ENCODE results near the gene HARBI1. TPM values are rescaled to one million over a fixed set of nuclear protein-coding genes. Genes with fewer than 3 reads are reported as not detected.

HARBI1 gene
- total and polyA plus RNA-seq, 8 donors: 1.0 to 4.0 (median 2.3) TPM; not detected in 3

DNA sequence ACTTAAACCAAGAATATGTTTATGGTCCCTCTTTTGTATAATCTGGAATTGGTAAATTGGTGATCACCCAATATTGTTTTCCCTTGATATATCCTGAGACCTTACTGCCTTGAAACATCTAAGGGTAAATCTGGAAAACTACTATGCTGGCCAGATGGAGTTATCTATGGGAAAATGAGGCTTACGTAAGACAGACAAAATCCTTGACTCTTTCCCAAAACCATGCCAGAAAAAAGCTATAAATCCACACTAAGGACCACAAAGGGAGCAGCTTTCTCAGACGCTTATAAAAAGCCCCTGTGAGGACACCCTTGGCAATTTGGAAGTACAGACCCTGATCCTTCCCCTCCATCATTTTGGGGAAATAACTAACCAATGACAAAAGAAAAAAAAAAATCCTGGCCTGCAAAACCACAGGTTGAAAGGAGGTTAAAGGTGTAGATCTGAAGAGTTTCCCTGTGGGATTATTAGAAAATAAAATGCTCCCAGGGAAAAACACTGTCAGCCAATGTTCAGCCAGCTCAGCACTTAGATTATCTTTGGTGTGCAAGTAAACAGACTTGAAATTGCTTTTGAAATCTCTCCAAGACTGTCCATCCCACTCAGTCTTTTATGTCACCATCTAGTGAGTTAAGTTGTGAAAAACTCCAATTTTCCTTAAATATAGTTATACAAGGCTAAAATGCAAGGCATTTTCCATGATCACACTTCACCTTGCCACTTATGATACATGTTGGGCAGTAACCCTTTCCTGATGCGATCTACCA is 16.6 kb downstream of the HARBI1 start:
- H3K27me3 ChIP-seq: no peaks in the 10 kb centered on the region
- no peaks in the 10 kb centered on the region for H3K9me3 ChIP-seq
- no peak for TF ChIP-seq POLR2AphosphoS5 (IDR thresholded peaks at IDR 0.05)
- TF ChIP-seq CTCF (IDR thresholded peaks at IDR 0.05): no peak
- TF ChIP-seq POLR2A (IDR thresholded peaks at IDR 0.05): no peak
- no peak for TF ChIP-seq EP300 (IDR thresholded peaks at IDR 0.05)
- no peaks in the 10 kb centered on the region for H3K4me1 ChIP-seq
- no peak overlapping the region for H3K4me3 ChIP-seq
- peak overlapping the region in 2 of 5 donors; percentile 31 to 73 for H3K27ac ChIP-seq
- intact Hi-C loops (cut with DNase I; ENCODE audit: low total_unique reads): no loop called here
- peaks cover 0 to 22% (median 13%) of the 10 kb centered on the region in 4 donors for H3K36me3 ChIP-seq
- no peak for DNase-seq
- WGBS, 5 donors: 79 to 91% (median 87%) methylated on average over 3 of the region's 3 CpGs

- Histone ChIP-seq H3K36me3 (peaks cover 0 to 22% (median 13%) of the 10 kb centered on the region in 4 donors), H3K4me1 (peaks cover 0 to 3% (median 2%) of the 10 kb centered on the region in 4 donors), H3K4me3 (no peak overlapping the region), H3K27ac (peak overlapping the region in 2 of 5 donors; percentile 31 to 73), H3K27me3 (no peaks in the 10 kb centered on the region), H3K9me3 (no peaks in the 10 kb centered on the region)
- intact Hi-C loops (cut with DNase I; ENCODE audit: low total_unique reads): no loop called here
- DNase-seq: no peak
- TF ChIP-seq POLR2A (IDR thresholded peaks at IDR 0.05) (no peak), POLR2AphosphoS5 (IDR thresholded peaks at IDR 0.05) (no peak), CTCF (IDR thresholded peaks at IDR 0.05) (no peak), EP300 (IDR thresholded peaks at IDR 0.05) (no peak)
- 83 to 90% (median 88%) methylated on average over 8 of the region's 8 CpGs for WGBS, 5 donors
Observed at GRCh38 chr11:46599340-46600193, 17.5 kb downstream of the HARBI1 start.

DNA sequence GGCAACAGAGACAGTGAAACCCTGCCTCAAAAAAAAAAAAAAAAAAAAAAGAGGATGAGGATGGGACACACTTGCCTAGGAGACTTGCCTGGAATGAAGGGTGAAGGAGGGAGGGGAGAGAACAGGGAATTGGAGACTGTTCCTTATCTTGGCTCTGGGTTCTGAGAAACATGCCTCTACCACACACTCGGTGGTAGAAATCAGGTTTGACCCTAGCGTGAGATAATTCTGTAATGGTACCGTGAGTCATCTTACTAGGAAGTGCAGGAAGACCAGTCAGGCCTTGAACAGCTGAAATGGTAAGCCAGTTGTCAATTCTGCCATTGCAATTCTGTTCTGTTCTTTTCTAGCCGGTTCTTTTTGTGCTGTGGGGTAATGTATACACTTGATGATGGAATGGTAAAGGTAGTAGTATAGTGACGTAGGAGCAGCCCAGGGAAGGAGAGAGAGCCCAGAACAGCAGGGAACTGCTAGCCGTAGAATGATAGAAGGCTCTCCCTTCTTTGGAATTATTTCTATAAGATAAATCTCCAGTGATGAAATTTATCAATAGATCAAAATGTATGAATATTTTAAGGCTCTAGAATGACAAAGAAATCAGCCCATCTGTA is 19.3 kb downstream of the HARBI1 start:
- Histone ChIP-seq H3K36me3 (peaks cover 0 to 9% (median 3%) of the 10 kb centered on the region in 4 donors), H3K27ac (no peak overlapping the region), H3K9me3 (no peaks in the 10 kb centered on the region), H3K4me3 (no peak overlapping the region), H3K27me3 (no peaks in the 10 kb centered on the region), H3K4me1 (peaks cover 4 to 16% (median 13%) of the 10 kb centered on the region in 4 donors)
- no peak for DNase-seq
- TF ChIP-seq POLR2AphosphoS5 (IDR thresholded peaks at IDR 0.05) (no peak), CTCF (IDR thresholded peaks at IDR 0.05) (no peak), EP300 (IDR thresholded peaks at IDR 0.05) (no peak)
- intact Hi-C loops (cut with DNase I; ENCODE audit: low total_unique reads): no loop called here
- WGBS, 5 donors: 71 to 79% (median 75%) methylated on average over 6 of the region's 6 CpGs

DNA sequence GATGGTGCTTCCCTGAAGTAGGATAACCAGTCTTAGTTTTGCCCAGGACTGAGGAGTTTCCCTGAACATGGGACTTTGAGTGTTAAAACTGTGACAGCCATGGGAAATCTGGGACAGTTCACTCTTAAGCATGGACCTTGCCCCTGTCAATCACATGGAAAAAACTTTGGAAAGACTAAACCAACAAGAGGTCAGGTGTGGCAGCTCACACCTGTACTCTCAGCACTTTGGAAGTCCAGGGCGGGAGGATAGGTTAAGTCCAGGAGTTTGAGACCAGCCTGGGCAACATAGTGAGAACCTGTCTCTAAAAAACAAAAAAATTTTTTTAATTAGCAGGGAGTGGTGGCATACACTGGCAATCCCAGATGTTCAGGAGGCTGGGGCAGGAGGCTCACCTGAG is 19.9 kb downstream of the HARBI1 start:
- Histone ChIP-seq H3K27me3 (no peaks in the 10 kb centered on the region), H3K4me1 (peaks cover 9 to 21% (median 19%) of the 10 kb centered on the region in 4 donors), H3K9me3 (no peaks in the 10 kb centered on the region), H3K27ac (no peak overlapping the region), H3K36me3 (peaks cover 0 to 4% (median under 1%) of the 10 kb centered on the region in 4 donors), H3K4me3 (no peak overlapping the region)
- DNase-seq: no peak
- intact Hi-C loops (cut with DNase I; ENCODE audit: low total_unique reads): no loop called here
- TF ChIP-seq CTCF (IDR thresholded peaks at IDR 0.05) (no peak), POLR2A (IDR thresholded peaks at IDR 0.05) (no peak), POLR2AphosphoS5 (IDR thresholded peaks at IDR 0.05) (no peak), EP300 (IDR thresholded peaks at IDR 0.05) (no peak)
- 61 to 89% (median 77%) methylated on average over 1 of the region's 1 CpG for WGBS, 5 donors
